Activated T-cell treated with anti-CD3 and anti-CD28 coated beads, Interleukin-2, amount 50 U/mL, for 72 hours (primary cell): Measurements from ENCODE around the gene DNAJC16. TPM values are rescaled to one million over a fixed set of nuclear protein-coding genes. Genes with fewer than 3 reads are reported as not detected.
A peak's percentile ranks its signal among the peaks of the same experiment; 100 is the strongest.
"Not testable (repeated sequence)": the region's sequence is repeated elsewhere in the genome, so short reads cannot be mapped to it uniquely, and the experiment has no call there.

Source experiments
- ATAC-seq, 2 donors: fragments of 150-1000 bp; cut with Tn5 transposase; replicated peaks in 1 of 2; 2 replicates each; pipeline ENCODE4 v1.10.0; 2021; ENCODE audit warnings: moderate library complexity in 2 of 2, mild to moderate bottlenecking in 1 of 2
- DNase-seq, 2 donors: peaks; one replicate each; pipeline ENCODE4 v3.0.0; 2021 to 2022; ENCODE audit warnings: mixed read lengths in 1 of 2
- H3K27ac Mint-ChIP-seq: one replicate; pipeline ENCODE4 v1.8.0; 2022; ENCODE audit warnings: mild to moderate bottlenecking, moderate library complexity, mixed read lengths
- H3K27me3 Mint-ChIP-seq: one replicate; pipeline ENCODE4 v1.8.0; 2022; ENCODE audit warnings: low read depth, mixed read lengths
- H3K36me3 Mint-ChIP-seq, 2 donors: one replicate each; pipeline ENCODE4 v1.8.0; 2022; ENCODE audit warnings: mixed read lengths in 2 of 2, mild to moderate bottlenecking in 1 of 2; ENCODE audit not compliant: insufficient read depth in 2 of 2
- H3K4me1 Mint-ChIP-seq: one replicate; pipeline ENCODE4 v1.8.0; 2022; ENCODE audit warnings: low read depth, mixed read lengths
- H3K4me3 Mint-ChIP-seq, 2 donors: one replicate each; pipeline ENCODE4 v1.8.0; 2022; ENCODE audit warnings: mild to moderate bottlenecking in 2 of 2, mixed read lengths in 2 of 2, moderate library complexity in 2 of 2
- H3K9me3 Mint-ChIP-seq, 2 donors: one replicate each; pipeline ENCODE4 v1.8.0; 2022; ENCODE audit warnings: mixed read lengths in 2 of 2
- total RNA-seq, 2 donors: library from RNA; stranded (reverse); gene quantifications; one replicate each; pipeline ENCODE4 v1.2.3, GENCODE V29; 2022

Gene DNAJC16
- total RNA-seq, 2 donors from 2014 or later: 14.3 to 17.5 TPM

GRCh38 chr1:15513919-15514318 lies 12.7 kb upstream of the DNAJC16 start:
- H3K27me3 Mint-ChIP-seq: no peaks in the 10 kb centered on the region
- no peaks in the 10 kb centered on the region for H3K9me3 Mint-ChIP-seq
- peaks cover 18% of the 10 kb centered on the region for H3K4me1 Mint-ChIP-seq
- ATAC-seq (no peak), DNase-seq (no peak)
- peaks cover 4% of the 10 kb centered on the region in 2 donors for H3K36me3 Mint-ChIP-seq
- no peak overlapping the region for H3K4me3 Mint-ChIP-seq
- peak overlapping the region; percentile 80 for H3K27ac Mint-ChIP-seq

DNA sequence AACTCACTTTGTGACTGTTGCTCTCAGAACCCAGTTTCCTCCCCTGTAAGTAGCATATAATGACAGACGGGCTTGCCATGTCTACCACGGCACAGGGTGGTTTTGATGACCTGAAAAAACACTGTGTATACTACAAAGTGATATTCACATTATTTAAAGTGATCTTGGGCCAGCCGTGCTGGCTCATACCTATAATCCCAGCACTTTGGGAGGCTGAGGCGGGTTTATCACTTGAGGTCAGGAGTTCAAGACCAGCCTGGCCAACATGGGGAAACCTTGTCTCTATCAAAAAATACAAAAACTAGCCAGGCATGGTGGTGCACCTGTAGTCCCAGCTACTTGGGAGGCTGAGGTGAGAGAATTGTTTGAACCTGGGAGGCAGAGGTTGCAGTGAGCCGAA lies 12.1 kb upstream of the DNAJC16 start:
- not testable (repeated sequence) for H3K36me3 Mint-ChIP-seq, DNase-seq
- peaks cover 18% of the 10 kb centered on the region for H3K4me1 Mint-ChIP-seq

DNA sequence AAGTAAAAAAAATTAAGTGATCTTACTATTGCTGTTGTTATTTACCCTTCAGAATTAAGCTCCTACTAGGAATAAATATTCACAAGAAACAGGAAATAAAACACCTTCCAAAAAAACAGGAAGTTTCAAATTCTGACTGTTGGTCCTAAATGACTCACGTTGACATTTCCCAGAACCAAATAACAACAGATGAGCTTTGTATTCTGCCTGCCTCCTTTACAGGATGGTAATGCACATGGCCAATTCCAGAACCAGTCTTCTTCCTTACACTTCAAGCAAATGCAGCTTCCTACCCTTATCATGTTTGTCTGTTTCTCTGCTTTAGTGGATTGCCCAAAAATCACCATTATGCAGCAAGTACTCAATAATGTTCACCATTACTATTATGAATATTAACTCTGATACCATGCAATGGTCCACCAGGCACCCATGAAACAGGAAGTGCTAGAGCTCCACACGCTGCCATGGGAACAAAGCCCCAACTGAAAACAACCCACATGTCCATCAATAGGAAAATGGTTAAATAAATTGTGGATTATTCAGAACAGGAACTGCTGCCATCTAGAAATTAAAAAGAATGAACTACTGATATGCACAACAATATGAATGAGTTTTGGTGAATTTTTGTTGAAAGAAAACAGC lies 11.5 kb upstream of the DNAJC16 start:
- ATAC-seq: no peak
- H3K36me3 Mint-ChIP-seq: peaks cover 4% of the 10 kb centered on the region in 2 donors
- H3K4me1 Mint-ChIP-seq: peaks cover 18% of the 10 kb centered on the region
- H3K27ac Mint-ChIP-seq: peak overlapping the region; percentile 30
- no peaks in the 10 kb centered on the region for H3K9me3 Mint-ChIP-seq
- no peak for DNase-seq
- H3K4me3 Mint-ChIP-seq: peak overlapping the region; percentile 38 to 51
- H3K27me3 Mint-ChIP-seq: no peaks in the 10 kb centered on the region

More for the DNA sequence above, 12.1 kb upstream of the DNAJC16 start:
- Mint-ChIP-seq H3K27ac (peak overlapping the region; percentile 80), H3K4me3 (peak overlapping the region in 1 of 2 donors; percentile 15)
- not testable (repeated sequence) for ATAC-seq, H3K9me3 Mint-ChIP-seq, H3K27me3 Mint-ChIP-seq

GRCh38 chr1:15519625-15520024 lies 7.0 kb upstream of the DNAJC16 start:
- Mint-ChIP-seq H3K27ac (no peak overlapping the region), H3K4me3 (no peak overlapping the region), H3K27me3 (no peaks in the 10 kb centered on the region), H3K9me3 (no peaks in the 10 kb centered on the region), H3K36me3 (peaks cover 0 to 4% of the 10 kb centered on the region in 2 donors), H3K4me1 (peaks cover 34% of the 10 kb centered on the region)
- DNase-seq (no peak), ATAC-seq (no peak)

DNA sequence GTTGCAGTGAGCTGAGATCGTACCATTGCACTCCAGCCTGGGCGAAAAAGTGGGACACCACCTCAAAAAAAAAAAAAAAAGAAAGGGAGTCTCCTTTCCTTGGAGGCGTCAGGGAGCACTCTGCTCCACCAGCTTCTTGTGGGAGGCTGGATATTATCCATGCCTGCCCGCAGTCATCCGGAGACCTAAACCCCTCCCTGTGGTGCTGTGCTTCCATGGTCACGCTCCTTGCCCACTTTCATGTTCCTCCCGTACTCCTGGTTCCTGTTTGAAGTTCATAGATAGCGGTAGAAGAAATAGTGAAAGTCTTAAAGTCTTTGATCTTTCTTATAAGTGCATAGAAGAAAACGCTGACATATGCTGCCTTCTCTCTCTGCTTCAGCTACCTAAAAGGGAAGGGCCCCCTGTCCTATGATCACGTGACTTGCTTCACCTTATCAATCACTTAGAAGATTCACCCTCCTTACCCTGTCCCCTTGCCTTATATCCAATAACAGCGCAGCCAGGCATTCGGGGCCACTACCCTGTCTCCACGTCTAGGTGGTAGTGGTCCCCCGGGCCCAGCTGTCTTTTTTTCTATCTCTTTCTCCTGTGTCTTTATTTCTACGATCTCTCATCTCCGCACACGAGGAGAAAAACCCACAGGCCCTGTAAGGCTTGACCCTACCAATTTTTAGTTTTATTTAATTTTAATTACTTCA lies 5.3 kb upstream of the DNAJC16 start:
- Mint-ChIP-seq H3K4me3 (peak overlapping the region in 1 of 2 donors; percentile 27), H3K4me1 (peaks cover 34% of the 10 kb centered on the region)
- H3K27me3 Mint-ChIP-seq, DNase-seq, ATAC-seq, H3K9me3 Mint-ChIP-seq, H3K27ac Mint-ChIP-seq, H3K36me3 Mint-ChIP-seq: not testable (repeated sequence)

DNA sequence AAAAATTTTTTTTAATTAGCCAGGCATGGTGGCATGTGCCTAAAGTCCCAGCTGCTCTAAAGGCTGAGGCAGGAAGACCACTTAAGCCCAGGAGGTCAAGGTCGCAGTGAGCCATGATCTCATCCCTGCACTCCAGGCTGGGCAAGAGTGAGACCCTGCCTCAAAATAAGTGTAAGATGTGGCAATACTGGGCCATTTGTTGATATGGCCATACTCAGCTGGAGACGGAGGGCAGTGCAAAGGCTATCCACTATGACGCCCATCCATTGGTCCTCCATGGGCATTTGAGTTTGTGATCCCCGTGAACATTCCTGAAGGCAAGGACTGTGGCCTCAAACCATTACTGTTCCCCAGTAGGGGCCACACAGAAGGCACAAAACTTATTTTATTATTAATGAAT lies 4.1 kb upstream of the DNAJC16 start:
- no peaks in the 10 kb centered on the region for H3K36me3 Mint-ChIP-seq
- no peaks in the 10 kb centered on the region for H3K9me3 Mint-ChIP-seq
- no peaks in the 10 kb centered on the region for H3K27me3 Mint-ChIP-seq
- H3K4me3 Mint-ChIP-seq: no peak overlapping the region
- no peak for DNase-seq
- no peak for ATAC-seq
- no peak overlapping the region for H3K27ac Mint-ChIP-seq
- peaks cover 38% of the 10 kb centered on the region for H3K4me1 Mint-ChIP-seq

- no peak for DNase-seq
- Mint-ChIP-seq H3K4me3 (peak overlapping the region; percentile 88 to 93), H3K36me3 (no peaks in the 10 kb centered on the region), H3K9me3 (no peaks in the 10 kb centered on the region), H3K27me3 (no peaks in the 10 kb centered on the region), H3K4me1 (peaks cover 46% of the 10 kb centered on the region), H3K27ac (peak overlapping the region; percentile 35)
- ATAC-seq: no peak
Measured at GRCh38 chr1:15523104-15524020, 3.3 kb upstream of the DNAJC16 start.

DNA sequence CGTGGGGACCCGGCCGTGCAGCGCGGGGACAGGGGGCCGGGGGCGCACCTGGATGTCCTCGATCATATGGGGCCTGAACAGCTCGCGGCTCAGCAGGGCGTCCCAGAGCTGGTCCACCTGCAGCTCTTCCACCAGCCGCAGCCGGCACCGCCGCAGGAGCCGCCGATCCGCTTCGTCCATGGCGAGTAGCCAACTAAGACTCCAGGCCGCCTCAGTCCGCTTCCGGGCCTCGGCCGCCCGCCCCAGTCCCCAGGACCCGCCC lies 2.7 kb upstream of the DNAJC16 start, which contains the start of gene CASP9:
CASP9 (minus strand) TSS at position 195 of the 262 bp plus-strand sequence; CDS start at position 180, 15 bp downstream.
- peak within 1 kb of the TSS; percentile 88 to 93 for H3K4me3 Mint-ChIP-seq
- no peak for ATAC-seq
- H3K27ac Mint-ChIP-seq: peak within 1 kb of the TSS; percentile 93
- H3K27me3 Mint-ChIP-seq: no peaks in the 10 kb centered on the region
- no peak for DNase-seq
- no peaks in the 10 kb centered on the region for H3K36me3 Mint-ChIP-seq
- H3K9me3 Mint-ChIP-seq: no peaks in the 10 kb centered on the region
- H3K4me1 Mint-ChIP-seq: peaks cover 52% of the 10 kb centered on the region

DNA sequence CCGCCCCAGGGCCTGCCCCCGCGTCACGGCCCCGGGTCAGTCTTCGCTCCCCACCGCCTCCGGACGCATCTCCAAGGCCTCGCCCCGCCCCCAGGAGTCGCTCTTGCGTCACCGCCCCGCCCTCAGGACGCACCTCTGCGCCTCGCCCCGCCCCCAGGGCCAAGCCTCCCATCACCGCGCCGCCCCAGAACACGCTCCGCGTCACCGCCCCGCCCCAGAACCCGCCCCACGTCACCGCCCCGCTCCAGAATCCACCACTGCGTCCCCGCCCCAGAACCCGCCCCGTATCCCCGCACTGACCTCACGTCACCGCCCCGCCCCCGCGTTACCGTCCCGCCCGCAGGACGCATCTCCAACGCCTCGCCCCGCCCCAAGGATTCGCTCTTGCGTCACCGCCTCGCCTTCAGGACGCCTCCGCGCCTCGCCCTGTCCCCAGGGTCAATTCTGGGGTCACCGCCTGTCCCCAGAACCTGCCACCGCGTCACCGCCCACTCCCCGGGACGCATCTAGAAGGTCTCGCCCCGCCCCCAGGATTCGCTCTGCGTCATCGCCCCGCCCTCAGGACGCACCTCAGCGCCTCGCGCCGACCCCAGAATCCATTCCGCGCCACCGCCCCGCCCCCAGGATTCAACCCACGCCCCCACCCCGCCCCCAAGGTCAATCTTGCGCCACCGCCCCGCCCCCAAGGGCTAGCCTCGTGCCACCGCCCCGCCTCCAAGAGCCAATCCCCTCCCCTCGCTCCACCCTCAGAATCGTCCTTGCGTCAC lies 2.2 kb upstream of the DNAJC16 start:
- ATAC-seq: peak; percentile 55 to 69
- H3K9me3 Mint-ChIP-seq: no peaks in the 10 kb centered on the region
- DNase-seq: peak; percentile 100
- peak overlapping the region; percentile 88 to 93 for H3K4me3 Mint-ChIP-seq
- H3K4me1 Mint-ChIP-seq: peaks cover 54% of the 10 kb centered on the region
- peak overlapping the region; percentile 93 for H3K27ac Mint-ChIP-seq
- H3K27me3 Mint-ChIP-seq: no peaks in the 10 kb centered on the region
- no peaks in the 10 kb centered on the region for H3K36me3 Mint-ChIP-seq

DNA sequence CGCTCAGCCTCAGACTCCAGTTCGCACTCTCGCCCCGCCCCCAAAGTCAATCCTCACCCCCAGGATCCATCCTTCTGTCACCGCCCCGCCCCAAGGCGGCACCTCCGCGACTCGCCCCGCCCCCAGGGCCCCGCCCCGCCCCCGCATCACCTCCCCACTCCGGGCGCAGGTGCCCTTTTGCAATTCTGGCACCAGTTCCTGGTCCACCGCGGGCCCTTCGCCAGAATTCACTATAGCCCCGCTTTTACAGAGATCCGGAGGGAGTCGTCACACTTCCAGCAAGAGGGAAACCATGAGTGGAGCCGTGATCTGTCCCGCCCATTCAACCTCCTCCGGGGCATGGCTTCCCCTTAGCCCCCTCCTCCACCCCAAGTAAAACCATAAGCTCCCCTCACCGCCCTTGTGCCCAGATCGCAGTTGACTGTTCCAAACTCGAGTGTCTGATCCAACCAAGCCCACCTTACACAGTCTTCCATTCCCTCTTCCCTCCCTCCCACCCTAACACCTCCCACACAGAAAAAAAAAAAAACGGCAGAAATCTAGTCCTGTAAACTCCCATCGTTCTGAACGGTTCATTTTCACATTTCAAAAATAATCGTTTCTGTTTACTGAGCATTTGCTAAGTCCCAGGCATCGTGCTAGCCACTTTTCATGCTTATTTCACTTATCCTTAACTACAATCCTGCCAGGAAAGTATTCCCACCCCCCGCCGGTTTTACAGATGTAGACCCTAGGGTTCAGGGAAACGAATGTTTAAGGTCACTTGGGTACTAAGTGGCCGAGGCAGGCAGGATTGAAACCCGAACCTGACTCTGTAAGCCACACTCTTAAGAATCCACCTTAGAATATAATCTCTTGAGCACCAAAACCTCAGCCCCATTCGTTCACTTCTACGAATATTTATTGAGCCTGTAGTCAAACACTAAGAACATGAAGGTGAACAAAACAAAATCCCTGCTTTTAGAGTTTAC lies 1.3 kb upstream of the DNAJC16 start:
- ATAC-seq: peak; percentile 62 to 65
- peak overlapping the region; percentile 93 for H3K27ac Mint-ChIP-seq
- no peaks in the 10 kb centered on the region for H3K27me3 Mint-ChIP-seq
- DNase-seq: peak in 1 of 2 donors; percentile 100
- peaks cover 54% of the 10 kb centered on the region for H3K4me1 Mint-ChIP-seq
- no peaks in the 10 kb centered on the region for H3K36me3 Mint-ChIP-seq
- peak overlapping the region; percentile 88 to 93 for H3K4me3 Mint-ChIP-seq
- no peaks in the 10 kb centered on the region for H3K9me3 Mint-ChIP-seq

- H3K4me1 Mint-ChIP-seq: peaks cover 59% of the 10 kb centered on the region
- H3K36me3 Mint-ChIP-seq: no peaks in the 10 kb centered on the region
- ATAC-seq: no peak
- peak overlapping the region; percentile 88 to 93 for H3K4me3 Mint-ChIP-seq
- no peaks in the 10 kb centered on the region for H3K9me3 Mint-ChIP-seq
- peak overlapping the region; percentile 93 for H3K27ac Mint-ChIP-seq
- DNase-seq: peak in 1 of 2 donors; percentile 19
- H3K27me3 Mint-ChIP-seq: no peaks in the 10 kb centered on the region
Measured at GRCh38 chr1:15526021-15526489, 593 bp upstream of the DNAJC16 start.
